ENCODE results near the gene ACOT13. TPM values are rescaled to one million over a fixed set of nuclear protein-coding genes. Genes with fewer than 3 reads are reported as not detected.
"Not testable (repeated sequence)": the region's sequence is repeated elsewhere in the genome, so short reads cannot be mapped to it uniquely, and the experiment has no call there.

The ACOT13 gene
- total and polyA plus RNA-seq, 2 donors (not counting 1 experiment from before 2014, with no cell fraction given): 12.2 to 26.4 TPM

DNA sequence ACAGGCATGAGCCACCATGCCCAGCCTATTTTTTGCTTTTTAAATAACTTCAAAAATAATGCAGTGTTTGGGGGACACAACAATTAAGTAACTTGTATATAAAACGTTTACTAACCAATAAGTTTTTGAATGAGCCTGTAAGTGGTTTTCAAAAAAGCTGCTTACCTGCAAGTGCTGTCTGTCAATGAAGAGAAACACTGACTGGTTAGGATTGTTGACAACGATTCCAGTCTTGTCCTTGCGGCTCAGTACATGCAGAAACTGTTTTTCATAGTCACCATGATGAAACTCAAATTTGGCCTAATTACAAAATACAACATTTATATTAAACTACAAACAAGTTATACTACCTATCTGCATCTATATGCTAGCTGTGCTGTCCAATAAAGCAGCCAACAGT lies 41.7 kb downstream of the ACOT13 start:
- Histone ChIP-seq H2AFZ (ENCODE audit: low read length) (no peak overlapping the region), H3K9me3 (ENCODE audit: control insufficient read depth, insufficient read depth, low read depth, low read length) (no peaks in the 10 kb centered on the region), H3K4me1 (ENCODE audit: control insufficient read depth, extremely low read depth, insufficient read depth, low read length) (no peaks in the 10 kb centered on the region), H3K27me3 (ENCODE audit: control insufficient read depth, insufficient read depth, low read length) (no peaks in the 10 kb centered on the region), H3K27ac (ENCODE audit: insufficient read depth, low read length) (no peak overlapping the region), H4K20me1 (ENCODE audit: control insufficient read depth, extremely low read depth, insufficient read depth, low read length) (no peaks in the 10 kb centered on the region), H3K4me2 (ENCODE audit: extremely low read depth, insufficient read depth, low read length) (no peak overlapping the region), H3K4me3 (replicated peaks in 1 of 4; ENCODE audit: control extremely low read depth in 1 of 4, insufficient read depth in 1 of 4, low read depth in 3 of 4, low read length in 4 of 4) (no peak overlapping the region), H3K36me3 (ENCODE audit: control insufficient read depth, insufficient read depth, low read length) (peaks cover 7% of the 10 kb centered on the region), H3K9ac (ENCODE audit: insufficient read depth, low read length) (no peak overlapping the region), H3K79me2 (ENCODE audit: control insufficient read depth, insufficient read depth, low read length) (peaks cover 33% of the 10 kb centered on the region)
- no peak for TF ChIP-seq EZH2 (IDR thresholded peaks at IDR 0.05; ENCODE audit: low read length, missing control alignments)
- TF ChIP-seq, protein P1, sequence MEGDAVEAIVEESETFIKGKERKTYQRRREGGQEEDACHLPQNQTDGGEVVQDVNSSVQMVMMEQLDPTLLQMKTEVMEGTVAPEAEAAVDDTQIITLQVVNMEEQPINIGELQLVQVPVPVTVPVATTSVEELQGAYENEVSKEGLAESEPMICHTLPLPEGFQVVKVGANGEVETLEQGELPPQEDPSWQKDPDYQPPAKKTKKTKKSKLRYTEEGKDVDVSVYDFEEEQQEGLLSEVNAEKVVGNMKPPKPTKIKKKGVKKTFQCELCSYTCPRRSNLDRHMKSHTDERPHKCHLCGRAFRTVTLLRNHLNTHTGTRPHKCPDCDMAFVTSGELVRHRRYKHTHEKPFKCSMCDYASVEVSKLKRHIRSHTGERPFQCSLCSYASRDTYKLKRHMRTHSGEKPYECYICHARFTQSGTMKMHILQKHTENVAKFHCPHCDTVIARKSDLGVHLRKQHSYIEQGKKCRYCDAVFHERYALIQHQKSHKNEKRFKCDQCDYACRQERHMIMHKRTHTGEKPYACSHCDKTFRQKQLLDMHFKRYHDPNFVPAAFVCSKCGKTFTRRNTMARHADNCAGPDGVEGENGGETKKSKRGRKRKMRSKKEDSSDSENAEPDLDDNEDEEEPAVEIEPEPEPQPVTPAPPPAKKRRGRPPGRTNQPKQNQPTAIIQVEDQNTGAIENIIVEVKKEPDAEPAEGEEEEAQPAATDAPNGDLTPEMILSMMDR (conservative IDR thresholded peaks at IDR 0.05 in 1 of 2, IDR thresholded peaks at IDR 0.05 in 1 of 2; ENCODE audit: low read depth in 1 of 2, low read length in 2 of 2): no peak
- DNase-seq (ENCODE audit: low read depth in 2 of 2): no peak

DNA sequence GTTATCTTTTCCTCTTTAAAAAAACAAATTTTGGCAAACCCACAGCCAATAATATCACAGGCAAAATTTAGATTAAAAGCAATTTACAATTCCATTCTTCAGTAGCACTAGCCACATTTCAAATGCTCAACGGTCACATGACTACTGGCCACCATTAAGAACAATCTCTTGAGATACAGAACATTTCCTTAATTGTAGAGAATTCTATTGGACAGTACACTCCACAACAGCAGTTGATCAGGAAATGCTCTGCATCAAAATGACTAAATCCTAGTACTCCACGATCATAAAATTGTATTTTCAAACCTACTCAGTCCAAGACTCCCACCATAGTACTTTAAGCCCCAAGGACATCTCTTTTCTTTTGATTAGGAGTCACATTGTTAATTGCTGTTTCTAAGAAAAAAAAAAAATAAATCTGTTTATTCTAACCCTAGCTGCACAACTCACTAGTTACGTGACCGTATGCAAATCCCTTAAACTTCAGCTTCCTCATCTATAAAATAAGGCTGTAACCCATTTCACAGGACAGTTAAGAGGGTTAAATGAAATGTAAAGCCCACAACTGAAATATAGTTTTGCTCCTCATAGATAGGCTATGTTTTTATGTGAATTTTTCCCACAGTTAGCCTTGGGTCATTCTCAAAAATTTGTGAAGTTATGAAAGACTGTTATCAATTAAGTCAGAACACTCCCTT lies 42.3 kb downstream of the ACOT13 start:
- peaks cover 38% of the 10 kb centered on the region for H3K79me2 ChIP-seq (ENCODE audit: control insufficient read depth, insufficient read depth, low read length)
- no peaks in the 10 kb centered on the region for H3K27me3 ChIP-seq (ENCODE audit: control insufficient read depth, insufficient read depth, low read length)
- H3K9ac ChIP-seq (ENCODE audit: insufficient read depth, low read length): no peak overlapping the region
- no peaks in the 10 kb centered on the region for H3K4me1 ChIP-seq (ENCODE audit: control insufficient read depth, extremely low read depth, insufficient read depth, low read length)
- TF ChIP-seq EZH2 (IDR thresholded peaks at IDR 0.05; ENCODE audit: low read length, missing control alignments): no peak
- TF ChIP-seq, protein P1 (conservative IDR thresholded peaks at IDR 0.05 in 1 of 2, IDR thresholded peaks at IDR 0.05 in 1 of 2; ENCODE audit: low read depth in 1 of 2, low read length in 2 of 2): no peak
- H3K27ac ChIP-seq (ENCODE audit: insufficient read depth, low read length): no peak overlapping the region
- H3K4me3 ChIP-seq (replicated peaks in 1 of 4; ENCODE audit: control extremely low read depth in 1 of 4, insufficient read depth in 1 of 4, low read depth in 3 of 4, low read length in 4 of 4): no peak overlapping the region
- no peak for DNase-seq (ENCODE audit: low read depth in 2 of 2)
- no peaks in the 10 kb centered on the region for H3K9me3 ChIP-seq (ENCODE audit: control insufficient read depth, insufficient read depth, low read depth, low read length)
- H2AFZ ChIP-seq (ENCODE audit: low read length): no peak overlapping the region
- H3K36me3 ChIP-seq (ENCODE audit: control insufficient read depth, insufficient read depth, low read length): peaks cover 8% of the 10 kb centered on the region
- H3K4me2 ChIP-seq (ENCODE audit: extremely low read depth, insufficient read depth, low read length): no peak overlapping the region
- H4K20me1 ChIP-seq (ENCODE audit: control insufficient read depth, extremely low read depth, insufficient read depth, low read length): peaks cover 2% of the 10 kb centered on the region

DNA sequence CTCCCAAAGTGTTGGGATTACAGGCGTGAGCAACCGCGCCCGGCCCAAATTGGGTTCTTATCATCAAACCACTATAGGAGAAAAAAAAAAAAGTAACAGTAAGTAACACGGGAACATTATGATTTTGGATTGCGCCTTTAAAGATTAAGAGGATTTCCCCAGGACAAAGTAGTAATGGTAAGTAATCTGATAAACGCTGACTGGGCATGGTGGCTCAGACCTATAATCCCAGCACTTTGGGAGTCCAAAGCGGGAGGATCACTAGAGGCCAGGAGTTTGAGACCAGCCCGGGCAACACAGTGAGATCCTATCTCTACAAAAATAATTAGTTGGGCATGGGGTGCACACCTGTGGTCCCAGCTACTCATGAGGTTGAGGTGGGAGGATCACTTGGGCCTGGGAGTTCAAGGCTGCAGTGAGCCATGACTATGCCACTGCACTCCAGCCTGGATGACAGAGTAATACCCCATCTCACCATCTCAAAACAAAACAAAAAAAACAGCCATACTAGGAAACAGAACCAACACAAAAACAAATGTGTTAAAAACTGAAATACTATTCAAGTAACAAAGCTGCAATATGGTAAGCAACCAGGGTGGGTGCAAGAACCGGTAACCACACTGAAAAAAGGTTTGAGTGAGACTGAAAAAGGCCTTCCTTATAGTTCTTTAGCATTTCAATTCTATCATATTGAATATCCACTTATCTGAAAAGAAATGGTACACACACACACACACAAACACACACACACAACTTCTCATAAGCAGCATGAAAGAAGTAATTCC lies 43.8 kb downstream of the ACOT13 start:
- peaks cover 53% of the 10 kb centered on the region for H3K79me2 ChIP-seq (ENCODE audit: control insufficient read depth, insufficient read depth, low read length)
- H3K9me3 ChIP-seq (ENCODE audit: control insufficient read depth, insufficient read depth, low read depth, low read length): no peaks in the 10 kb centered on the region
- H3K27me3 ChIP-seq (ENCODE audit: control insufficient read depth, insufficient read depth, low read length): no peaks in the 10 kb centered on the region
- H3K27ac ChIP-seq (ENCODE audit: insufficient read depth, low read length): no peak overlapping the region
- no peaks in the 10 kb centered on the region for H3K4me1 ChIP-seq (ENCODE audit: control insufficient read depth, extremely low read depth, insufficient read depth, low read length)
- H3K4me2 ChIP-seq (ENCODE audit: extremely low read depth, insufficient read depth, low read length): no peak overlapping the region
- H3K4me3 ChIP-seq (replicated peaks in 1 of 4; ENCODE audit: control extremely low read depth in 1 of 4, insufficient read depth in 1 of 4, low read depth in 3 of 4, low read length in 4 of 4): no peak overlapping the region
- DNase-seq (ENCODE audit: low read depth in 2 of 2): no peak
- peaks cover 6% of the 10 kb centered on the region for H3K36me3 ChIP-seq (ENCODE audit: control insufficient read depth, insufficient read depth, low read length)
- peaks cover 2% of the 10 kb centered on the region for H4K20me1 ChIP-seq (ENCODE audit: control insufficient read depth, extremely low read depth, insufficient read depth, low read length)
- no peak overlapping the region for H2AFZ ChIP-seq (ENCODE audit: low read length)
- TF ChIP-seq EZH2 (IDR thresholded peaks at IDR 0.05; ENCODE audit: low read length, missing control alignments): no peak
- TF ChIP-seq, protein P1 (conservative IDR thresholded peaks at IDR 0.05 in 1 of 2, IDR thresholded peaks at IDR 0.05 in 1 of 2; ENCODE audit: low read depth in 1 of 2, low read length in 2 of 2): no peak
- H3K9ac ChIP-seq (ENCODE audit: insufficient read depth, low read length): no peak overlapping the region

DNA sequence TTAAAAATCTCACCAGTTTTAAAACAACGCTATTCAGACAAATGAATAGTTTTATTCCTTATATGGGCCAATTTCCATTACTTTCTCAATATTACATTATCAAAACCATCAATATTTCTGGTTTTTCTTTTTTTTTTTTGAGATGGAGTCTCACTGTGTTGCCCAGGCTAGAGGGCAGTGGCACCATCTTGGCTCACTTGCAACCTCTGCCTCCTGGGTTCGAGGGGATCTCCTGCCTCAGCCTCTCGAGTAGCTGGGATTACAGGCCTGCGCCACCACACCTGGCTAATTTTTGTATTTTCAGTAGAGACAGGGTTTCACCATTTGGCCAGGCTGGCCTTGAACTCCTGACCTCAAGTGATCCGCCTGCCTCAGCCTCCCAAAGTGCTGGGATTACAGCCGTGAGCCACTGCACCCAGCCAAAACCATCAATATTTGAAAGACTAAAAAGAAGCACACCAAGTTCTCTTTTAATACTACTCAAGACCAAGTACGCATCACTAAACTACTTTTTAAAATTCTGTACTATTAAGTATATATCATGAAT lies 49.8 kb downstream of the ACOT13 start:
- DNase-seq (ENCODE audit: low read depth in 2 of 2); H4K20me1 ChIP-seq (ENCODE audit: control insufficient read depth, extremely low read depth, insufficient read depth, low read length); H3K27me3 ChIP-seq (ENCODE audit: control insufficient read depth, insufficient read depth, low read length); H3K9me3 ChIP-seq (ENCODE audit: control insufficient read depth, insufficient read depth, low read depth, low read length); H3K4me1 ChIP-seq (ENCODE audit: control insufficient read depth, extremely low read depth, insufficient read depth, low read length); H3K9ac ChIP-seq (ENCODE audit: insufficient read depth, low read length); H2AFZ ChIP-seq (ENCODE audit: low read length); H3K36me3 ChIP-seq (ENCODE audit: control insufficient read depth, insufficient read depth, low read length); H3K27ac ChIP-seq (ENCODE audit: insufficient read depth, low read length): not testable (repeated sequence)
- Histone ChIP-seq H3K4me3 (replicated peaks in 1 of 4; ENCODE audit: control extremely low read depth in 1 of 4, insufficient read depth in 1 of 4, low read depth in 3 of 4, low read length in 4 of 4) (peak overlapping the region; percentile 61 to 95 (median 91)), H3K4me2 (ENCODE audit: extremely low read depth, insufficient read depth, low read length) (peak overlapping the region; percentile 93), H3K79me2 (ENCODE audit: control insufficient read depth, insufficient read depth, low read length) (peaks cover 87% of the 10 kb centered on the region)

Measured in fibroblast of lung (primary cell).